Panc1 (cell line): ENCODE measurements around the gene MNAT1.

Experiments
- POLR2AphosphoS5 ChIP-seq: IDR thresholded peaks from 2 replicates; pipeline ENCODE4 v1.6.1; 2012; ENCODE audit warnings: mild to moderate bottlenecking, low read depth, low read length, moderate library complexity
- TF ChIP-seq, protein P1 (sequence below): fragments of 450-650 bp; IDR thresholded peaks from 2 replicates; pipeline ENCODE4 v1.5.1; 2017; ENCODE audit warnings: mild to moderate bottlenecking

DNA sequence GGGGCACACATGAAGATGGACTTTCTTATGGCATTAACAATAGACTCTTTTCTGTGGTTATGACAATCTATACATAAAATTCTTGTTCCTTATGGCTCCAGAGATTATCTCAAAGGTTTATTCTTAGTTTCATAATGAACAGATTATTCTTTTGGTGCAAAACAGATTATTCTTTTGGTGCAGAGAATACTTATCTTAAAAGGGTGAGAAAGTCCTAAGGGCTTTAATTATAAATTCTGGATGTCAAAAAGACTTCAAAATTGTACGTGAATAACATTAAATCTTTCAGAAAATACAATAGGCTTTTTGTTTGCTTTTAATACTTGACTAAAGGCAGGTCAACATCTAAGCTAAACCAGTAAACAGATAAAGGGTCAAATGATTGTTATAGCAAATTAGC is 69.3 kb downstream of the MNAT1 start:
- TF ChIP-seq, protein P1, sequence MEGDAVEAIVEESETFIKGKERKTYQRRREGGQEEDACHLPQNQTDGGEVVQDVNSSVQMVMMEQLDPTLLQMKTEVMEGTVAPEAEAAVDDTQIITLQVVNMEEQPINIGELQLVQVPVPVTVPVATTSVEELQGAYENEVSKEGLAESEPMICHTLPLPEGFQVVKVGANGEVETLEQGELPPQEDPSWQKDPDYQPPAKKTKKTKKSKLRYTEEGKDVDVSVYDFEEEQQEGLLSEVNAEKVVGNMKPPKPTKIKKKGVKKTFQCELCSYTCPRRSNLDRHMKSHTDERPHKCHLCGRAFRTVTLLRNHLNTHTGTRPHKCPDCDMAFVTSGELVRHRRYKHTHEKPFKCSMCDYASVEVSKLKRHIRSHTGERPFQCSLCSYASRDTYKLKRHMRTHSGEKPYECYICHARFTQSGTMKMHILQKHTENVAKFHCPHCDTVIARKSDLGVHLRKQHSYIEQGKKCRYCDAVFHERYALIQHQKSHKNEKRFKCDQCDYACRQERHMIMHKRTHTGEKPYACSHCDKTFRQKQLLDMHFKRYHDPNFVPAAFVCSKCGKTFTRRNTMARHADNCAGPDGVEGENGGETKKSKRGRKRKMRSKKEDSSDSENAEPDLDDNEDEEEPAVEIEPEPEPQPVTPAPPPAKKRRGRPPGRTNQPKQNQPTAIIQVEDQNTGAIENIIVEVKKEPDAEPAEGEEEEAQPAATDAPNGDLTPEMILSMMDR, result no peak
- no peak for TF ChIP-seq POLR2AphosphoS5
